OCI-LY3 (cell line): ENCODE results near the gene SRPK2.

Experiments used
- H2AFZ ChIP-seq: fragments of 200-600, 300-600 bp; shearing (Covaris generic); 2 replicates; pipeline ENCODE4 v1.6.0; 2014; ENCODE audit warnings: antibody characterized with exemption, low read depth, low read length
- H3K27ac ChIP-seq: fragments of 200-600, 300-600 bp; sonication (generic); 2 replicates; pipeline ENCODE4 v1.5.1; 2014; ENCODE audit warnings: mild to moderate bottlenecking, low read length, moderate library complexity, mixed read lengths
- H3K27me3 ChIP-seq: fragments of 200-600, 300-600 bp; sonication (generic); 2 replicates; pipeline ENCODE4 v1.6.1; 2014; ENCODE audit warnings: low read depth, low read length, mixed read lengths
- H3K36me3 ChIP-seq: fragments of 200-600, 300-600 bp; sonication (generic); replicated peaks from 2 replicates; pipeline ENCODE3; 2014; ENCODE audit warnings: low read depth, low read length, mixed read lengths
- H3K4me1 ChIP-seq: fragments of 300-600, 200-600 bp; sonication (generic); 2 replicates; pipeline ENCODE4 v1.6.1; 2014; ENCODE audit warnings: low read length, mixed read lengths
- H3K4me2 ChIP-seq: fragments of 200-600, 300-600 bp; sonication (generic); 2 replicates; pipeline ENCODE4 v1.6.1; 2014; ENCODE audit warnings: low read length, mixed read lengths
- H3K4me3 ChIP-seq: fragments of 300-600, 200-600 bp; sonication (generic); 2 replicates; pipeline ENCODE4 v1.5.1; 2014; ENCODE audit warnings: antibody characterized with exemption, mild to moderate bottlenecking, low read length, moderate library complexity
- H3K79me2 ChIP-seq: fragments of 300-600, 200-600 bp; shearing (Covaris generic); 2 replicates; pipeline ENCODE4 v1.6.1; 2014; ENCODE audit warnings: mild to moderate bottlenecking, low read length, mixed read lengths
- H3K9ac ChIP-seq: fragments of 300-600, 200-600 bp; shearing (Covaris generic); 2 replicates; pipeline ENCODE4 v1.6.0; 2014; ENCODE audit warnings: mild to moderate bottlenecking, low read length, moderate library complexity
- H3K9me3 ChIP-seq: fragments of 200-600, 300-600 bp; shearing (Covaris generic); 2 replicates; pipeline ENCODE4 v1.6.1; 2014; ENCODE audit warnings: low read length, mixed read lengths; ENCODE audit not compliant: insufficient read depth
- H4K20me1 ChIP-seq: fragments of 200-600, 300-600 bp; sonication (generic); 2 replicates; pipeline ENCODE4 v1.6.1; 2016; ENCODE audit warnings: low read length, mixed read lengths; ENCODE audit not compliant: insufficient read depth
- EZH2phosphoT487 ChIP-seq: fragments of 200-600 bp; shearing (Covaris generic); IDR thresholded peaks from 2 replicates; pipeline ENCODE4 v1.6.1; 2018; ENCODE audit warnings: antibody characterized with exemption, mixed run types, low read depth
- TF ChIP-seq, protein P1 (sequence below): fragments of 200-600, 300-600 bp; sonication (generic); IDR thresholded peaks from 2 replicates; pipeline ENCODE4 v1.5.1; 2014; ENCODE audit warnings: antibody characterized with exemption, low read length, low read depth

The SRPK2 gene

DNA sequence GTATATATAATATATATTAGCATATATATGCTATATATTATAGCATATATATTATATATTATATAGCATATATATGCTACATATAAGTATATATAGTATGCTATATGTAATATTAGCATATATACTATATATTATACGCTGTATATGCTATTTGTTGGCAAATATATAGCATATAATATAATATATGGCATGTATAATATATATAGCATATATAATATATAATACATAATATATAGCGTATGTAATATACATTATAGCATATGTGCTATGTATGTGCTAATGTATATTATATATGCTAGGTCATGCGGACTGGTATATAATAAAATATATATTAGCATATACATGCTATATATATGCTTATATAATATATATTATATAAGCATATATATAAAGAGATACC lies 301.9 kb downstream of the SRPK2 start:
- Histone ChIP-seq H3K4me3 (no peak overlapping the region), H3K9ac (no peak overlapping the region), H4K20me1 (peaks cover 39% of the 10 kb centered on the region), H3K27ac (no peak overlapping the region), H3K36me3 (peaks cover 45% of the 10 kb centered on the region), H3K4me2 (no peak overlapping the region), H3K4me1 (peaks cover 15% of the 10 kb centered on the region), H3K79me2 (peaks cover 10% of the 10 kb centered on the region), H3K9me3 (no peaks in the 10 kb centered on the region), H3K27me3 (no peaks in the 10 kb centered on the region), H2AFZ (no peak overlapping the region)
- no peak for TF ChIP-seq EZH2phosphoT487
- TF ChIP-seq, protein P1, sequence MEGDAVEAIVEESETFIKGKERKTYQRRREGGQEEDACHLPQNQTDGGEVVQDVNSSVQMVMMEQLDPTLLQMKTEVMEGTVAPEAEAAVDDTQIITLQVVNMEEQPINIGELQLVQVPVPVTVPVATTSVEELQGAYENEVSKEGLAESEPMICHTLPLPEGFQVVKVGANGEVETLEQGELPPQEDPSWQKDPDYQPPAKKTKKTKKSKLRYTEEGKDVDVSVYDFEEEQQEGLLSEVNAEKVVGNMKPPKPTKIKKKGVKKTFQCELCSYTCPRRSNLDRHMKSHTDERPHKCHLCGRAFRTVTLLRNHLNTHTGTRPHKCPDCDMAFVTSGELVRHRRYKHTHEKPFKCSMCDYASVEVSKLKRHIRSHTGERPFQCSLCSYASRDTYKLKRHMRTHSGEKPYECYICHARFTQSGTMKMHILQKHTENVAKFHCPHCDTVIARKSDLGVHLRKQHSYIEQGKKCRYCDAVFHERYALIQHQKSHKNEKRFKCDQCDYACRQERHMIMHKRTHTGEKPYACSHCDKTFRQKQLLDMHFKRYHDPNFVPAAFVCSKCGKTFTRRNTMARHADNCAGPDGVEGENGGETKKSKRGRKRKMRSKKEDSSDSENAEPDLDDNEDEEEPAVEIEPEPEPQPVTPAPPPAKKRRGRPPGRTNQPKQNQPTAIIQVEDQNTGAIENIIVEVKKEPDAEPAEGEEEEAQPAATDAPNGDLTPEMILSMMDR = no peak

DNA sequence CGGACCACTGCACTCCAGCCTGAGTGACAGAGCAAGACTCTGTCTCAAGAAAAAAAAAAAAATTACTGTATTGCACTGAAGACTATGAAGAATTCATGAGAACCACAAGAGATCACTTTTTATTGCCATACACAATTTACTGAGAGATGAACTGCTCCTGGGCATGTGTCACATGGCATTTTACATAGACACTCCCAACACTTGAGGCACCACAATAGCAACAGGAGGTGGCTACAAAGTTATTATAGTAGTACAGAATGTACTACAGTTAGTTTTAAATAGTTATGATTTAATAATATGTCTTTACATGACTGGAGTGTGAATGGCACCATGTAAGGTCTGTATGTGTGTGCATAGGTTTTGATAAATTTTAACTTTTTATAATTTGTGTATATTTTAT lies 304.1 kb downstream of the SRPK2 start:
- peaks cover 49% of the 10 kb centered on the region for H4K20me1 ChIP-seq
- H3K27ac ChIP-seq = no peak overlapping the region
- no peak overlapping the region for H3K9ac ChIP-seq
- no peaks in the 10 kb centered on the region for H3K9me3 ChIP-seq
- H3K4me3 ChIP-seq = no peak overlapping the region
- TF ChIP-seq EZH2phosphoT487 = no peak
- TF ChIP-seq, protein P1 = no peak
- H3K27me3 ChIP-seq = no peaks in the 10 kb centered on the region
- H2AFZ ChIP-seq = no peak overlapping the region
- H3K79me2 ChIP-seq = peaks cover 10% of the 10 kb centered on the region
- no peak overlapping the region for H3K4me2 ChIP-seq
- H3K4me1 ChIP-seq = peaks cover 20% of the 10 kb centered on the region
- H3K36me3 ChIP-seq = peaks cover 40% of the 10 kb centered on the region

DNA sequence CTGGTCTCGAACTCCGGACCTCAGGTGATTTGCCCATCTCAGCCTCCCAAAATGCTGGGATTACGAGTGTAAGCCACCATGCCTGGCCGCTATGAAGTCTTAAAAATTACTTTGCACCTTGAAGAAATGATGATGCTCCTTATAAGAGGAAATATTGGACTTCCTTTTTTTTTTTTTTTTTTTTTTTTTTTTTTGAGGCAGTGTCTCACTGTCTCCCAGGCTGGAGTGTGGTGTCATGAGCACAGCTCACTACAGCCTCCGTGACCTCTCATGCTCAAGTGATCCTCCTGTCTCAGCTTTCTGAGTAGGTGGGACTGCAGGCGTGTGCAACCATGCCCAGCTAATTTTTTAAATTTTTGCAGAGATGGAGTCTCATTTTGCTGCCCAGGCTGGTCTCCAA lies 309.4 kb downstream of the SRPK2 start:
- Histone ChIP-seq H3K9ac (no peak overlapping the region), H3K79me2 (peaks cover 10% of the 10 kb centered on the region), H3K4me3 (no peak overlapping the region), H3K27ac (no peak overlapping the region), H3K27me3 (no peaks in the 10 kb centered on the region), H2AFZ (no peak overlapping the region), H3K36me3 (peaks cover 60% of the 10 kb centered on the region), H3K9me3 (no peaks in the 10 kb centered on the region), H3K4me1 (peaks cover 20% of the 10 kb centered on the region), H3K4me2 (no peak overlapping the region), H4K20me1 (peaks cover 46% of the 10 kb centered on the region)
- no peak for TF ChIP-seq EZH2phosphoT487
- TF ChIP-seq, protein P1 = no peak

DNA sequence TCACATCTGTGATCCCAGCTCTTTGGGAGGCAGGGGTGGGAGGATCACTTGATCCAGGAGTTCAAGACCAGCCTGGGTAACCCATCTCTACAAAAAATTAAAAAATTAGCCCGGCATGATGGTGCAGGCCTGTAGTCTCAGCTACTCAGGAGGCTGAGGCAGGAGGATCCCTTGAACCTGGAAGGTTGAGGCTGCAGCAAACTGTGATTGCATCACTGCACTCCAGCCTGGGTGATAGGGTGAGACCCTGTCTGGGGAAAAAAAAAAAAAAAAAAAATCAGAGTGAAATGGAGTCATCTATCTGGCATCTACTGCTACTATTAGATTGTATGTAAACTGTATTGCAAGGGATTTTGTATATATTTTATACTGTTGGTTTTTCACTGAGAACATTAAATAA lies 315.6 kb downstream of the SRPK2 start:
- Histone ChIP-seq H3K79me2 (peaks cover 19% of the 10 kb centered on the region), H3K9ac (no peak overlapping the region), H4K20me1 (peaks cover 32% of the 10 kb centered on the region), H3K36me3 (peaks cover 64% of the 10 kb centered on the region), H3K9me3 (no peaks in the 10 kb centered on the region), H3K27ac (no peak overlapping the region), H3K4me3 (no peak overlapping the region), H2AFZ (no peak overlapping the region), H3K4me2 (no peak overlapping the region), H3K4me1 (no peaks in the 10 kb centered on the region), H3K27me3 (no peaks in the 10 kb centered on the region)
- TF ChIP-seq EZH2phosphoT487 = no peak
- TF ChIP-seq, protein P1 = no peak
